ENCODE results near the gene ZXDA.
"Not testable (repeated sequence)": the region's sequence is repeated elsewhere in the genome, so short reads cannot be mapped to it uniquely, and the experiment has no call there.

ZXDA gene

GRCh38 chrX:57910287-57910912 is at the start of gene ZXDA:
Gene ZXDA (minus strand): TSS chrX:57910458. CDS start chrX:57910420, 38 bp downstream.
- peak in 1 of 2 donors; percentile 50 for DNase-seq

- no peak for DNase-seq
These were observed 42.0 kb upstream of the ZXDA start for GRCh38 chrX:57952320-57952678.

- DNase-seq, result peak in 1 of 2 donors; percentile 46
These were observed 41.5 kb upstream of the ZXDA start for GRCh38 chrX:57951666-57952319.

GRCh38 chrX:57933321-57933720 is 23.1 kb upstream of the ZXDA start:
- no peak for DNase-seq

- no peak for DNase-seq
These were observed 22.0 kb upstream of the ZXDA start for GRCh38 chrX:57932266-57932665.

GRCh38 chrX:57930051-57930450 is 19.8 kb upstream of the ZXDA start:
- no peak for DNase-seq

GRCh38 chrX:57929373-57929772 is 19.1 kb upstream of the ZXDA start:
- no peak for DNase-seq

- no peak for DNase-seq
These were observed 15.5 kb upstream of the ZXDA start for GRCh38 chrX:57925806-57926205.

GRCh38 chrX:57918750-57919436 is 8.6 kb upstream of the ZXDA start:
- peak in 1 of 2 donors; percentile 27 for DNase-seq

GRCh38 chrX:57915680-57916079 is 5.4 kb upstream of the ZXDA start:
- no peak for DNase-seq

GRCh38 chrX:57909595-57910286 is 517 bp downstream of the ZXDA start:
- peak; percentile 38 to 41 for DNase-seq

- not testable (repeated sequence) for DNase-seq
These were observed 1.2 kb downstream of the ZXDA start for GRCh38 chrX:57908972-57909594.

- DNase-seq, result no peak
These were observed 3.5 kb downstream of the ZXDA start for GRCh38 chrX:57906790-57907189.

GRCh38 chrX:57905141-57905540 is 5.1 kb downstream of the ZXDA start:
- DNase-seq, result no peak

- DNase-seq, result no peak
These were observed 5.9 kb downstream of the ZXDA start for GRCh38 chrX:57904176-57904880.

- no peak for DNase-seq
These were observed 7.6 kb downstream of the ZXDA start for GRCh38 chrX:57902633-57903032.

GRCh38 chrX:57901466-57901865 is 8.8 kb downstream of the ZXDA start:
- DNase-seq, result no peak

- no peak for DNase-seq
These were observed 9.3 kb downstream of the ZXDA start for GRCh38 chrX:57900975-57901374.

- no peak for DNase-seq
These were observed 10.4 kb downstream of the ZXDA start for GRCh38 chrX:57899906-57900305.

GRCh38 chrX:57899064-57899463 is 11.2 kb downstream of the ZXDA start:
- DNase-seq, result no peak

- no peak for DNase-seq
These were observed 38.8 kb downstream of the ZXDA start for GRCh38 chrX:57871463-57871862.

Data from CD4-positive, alpha-beta T cell treated with Interleukin-1 beta for 1 hour (primary cell).